ENCODE results near the gene ST7.

ST7 gene

DNA sequence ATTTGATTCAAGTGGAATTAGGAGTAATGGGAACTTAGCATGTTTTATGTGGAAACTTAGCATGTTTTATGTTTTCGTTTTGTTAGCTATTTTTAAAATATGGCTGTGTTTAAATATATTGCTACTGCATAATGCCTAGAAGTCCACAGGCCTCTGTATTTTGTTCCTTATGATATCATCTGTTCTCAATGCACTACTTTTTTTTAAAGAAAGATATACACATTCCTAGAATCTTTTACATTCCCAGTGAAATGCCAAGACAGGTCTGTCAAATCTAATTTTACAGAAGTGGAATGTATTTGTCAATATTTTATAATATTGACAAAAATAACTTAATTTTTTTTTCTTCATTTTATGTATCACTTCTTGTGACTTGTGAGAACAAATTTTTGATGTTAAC is 51.6 kb downstream of the ST7 start:
- Mint-ChIP-seq H3K36me3 (ENCODE audit: low read depth) (no peaks in the 10 kb centered on the region), H3K27me3 (no peaks in the 10 kb centered on the region), H3K9me3 (no peaks in the 10 kb centered on the region), H3K27ac (no peak overlapping the region), H3K4me1 (ENCODE audit: low read depth) (peaks cover 43% of the 10 kb centered on the region), H3K4me3 (no peak overlapping the region)
- no peak for DNase-seq

DNA sequence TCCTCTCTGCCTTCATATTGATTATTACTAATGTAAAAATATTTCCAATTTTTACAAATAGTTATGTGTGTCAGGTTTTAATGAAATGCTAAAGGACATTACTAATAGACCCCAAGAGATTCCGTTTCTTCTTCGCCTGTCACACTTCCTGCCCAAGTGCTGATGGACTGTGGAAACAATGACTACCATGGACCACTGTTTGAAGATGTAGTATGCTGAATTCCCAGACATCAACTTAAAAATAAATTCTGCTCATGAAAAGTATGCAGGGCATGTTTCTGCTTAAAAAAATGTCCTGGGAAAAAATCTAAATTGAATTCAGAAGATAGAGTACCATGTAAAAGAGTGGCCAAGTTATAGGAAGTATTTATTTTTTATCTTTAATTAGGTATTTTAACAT is 52.1 kb downstream of the ST7 start:
- H3K27ac Mint-ChIP-seq = no peak overlapping the region
- DNase-seq = no peak
- no peaks in the 10 kb centered on the region for H3K36me3 Mint-ChIP-seq (ENCODE audit: low read depth)
- no peak overlapping the region for H3K4me3 Mint-ChIP-seq
- peaks cover 48% of the 10 kb centered on the region for H3K4me1 Mint-ChIP-seq (ENCODE audit: low read depth)
- no peaks in the 10 kb centered on the region for H3K9me3 Mint-ChIP-seq
- H3K27me3 Mint-ChIP-seq = no peaks in the 10 kb centered on the region

DNA sequence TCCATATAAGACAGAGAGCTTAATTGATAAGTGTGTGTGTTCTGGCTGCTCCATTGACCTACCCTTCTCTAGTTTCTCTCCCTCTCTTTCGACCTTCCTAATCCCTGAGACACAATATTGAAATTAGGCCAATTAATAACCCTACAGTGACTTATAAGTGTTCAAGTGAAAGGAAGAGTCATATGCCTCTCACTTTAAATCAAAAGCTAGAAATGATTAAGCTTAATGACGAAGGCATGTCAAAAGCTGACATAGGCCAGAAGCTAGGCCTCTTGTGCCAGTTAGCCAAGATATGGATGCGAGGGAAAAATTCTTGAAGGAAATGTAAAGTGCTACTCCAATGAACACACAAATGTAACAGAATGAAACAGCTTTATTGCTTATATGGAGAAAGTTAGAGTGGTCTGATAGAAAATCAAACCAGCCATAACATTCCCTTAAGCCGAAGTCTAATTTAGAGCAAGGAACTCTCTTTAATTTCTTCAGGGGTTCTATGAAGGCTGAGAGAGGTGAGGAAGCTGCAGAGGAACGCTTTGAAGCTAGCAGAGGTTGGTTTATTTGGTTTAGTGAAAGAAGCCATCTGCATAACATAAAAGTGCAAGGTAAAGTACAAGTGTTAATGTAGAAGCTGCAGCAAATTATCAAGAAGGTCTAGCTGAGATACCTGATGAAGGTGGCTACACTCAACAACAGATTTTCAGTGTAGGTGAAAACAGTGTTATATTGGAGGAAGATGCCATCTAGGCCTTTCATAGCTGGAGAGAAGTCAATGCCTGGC is 53.8 kb downstream of the ST7 start:
- no peaks in the 10 kb centered on the region for H3K9me3 Mint-ChIP-seq
- no peak for DNase-seq
- no peaks in the 10 kb centered on the region for H3K27me3 Mint-ChIP-seq
- H3K4me3 Mint-ChIP-seq = no peak overlapping the region
- H3K36me3 Mint-ChIP-seq (ENCODE audit: low read depth) = no peaks in the 10 kb centered on the region
- H3K27ac Mint-ChIP-seq = no peak overlapping the region
- peaks cover 65% of the 10 kb centered on the region for H3K4me1 Mint-ChIP-seq (ENCODE audit: low read depth)

DNA sequence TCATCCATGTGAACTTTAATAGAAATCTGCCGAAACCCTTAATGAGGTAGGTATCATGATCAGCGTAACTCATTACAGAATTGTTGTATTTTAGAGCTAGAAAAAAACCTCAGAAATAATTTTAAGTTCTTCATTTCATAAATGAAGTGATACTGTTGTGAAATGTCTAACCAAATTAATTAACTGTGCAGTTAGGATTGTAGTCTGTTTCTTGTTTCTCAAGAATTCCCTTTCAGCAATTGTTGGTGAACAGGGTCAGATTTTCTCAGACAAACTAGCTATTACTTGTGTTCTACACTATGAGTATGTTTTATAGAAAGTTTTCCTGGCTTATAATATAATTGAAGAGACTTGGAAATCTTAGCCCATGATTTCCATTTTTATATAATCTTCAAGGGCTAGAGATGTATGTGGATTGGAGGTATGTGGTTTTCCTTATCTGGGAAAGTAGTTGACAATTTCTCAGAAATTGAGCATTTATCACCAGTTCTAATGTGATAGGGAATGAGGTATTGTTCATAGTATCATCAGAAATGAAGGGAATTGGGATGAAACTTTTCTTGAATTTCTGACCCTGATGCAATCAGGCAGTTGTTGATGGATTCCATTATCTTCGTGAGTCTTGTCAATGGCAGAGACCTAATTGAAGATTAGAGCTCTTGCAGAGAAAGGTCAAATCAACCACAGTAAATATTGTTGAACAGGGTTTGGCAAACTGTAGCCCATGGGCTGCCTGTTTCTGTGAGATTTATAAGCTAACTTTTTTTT is 55.0 kb downstream of the ST7 start:
- H3K4me1 Mint-ChIP-seq (ENCODE audit: low read depth) = peaks cover 71% of the 10 kb centered on the region
- H3K9me3 Mint-ChIP-seq = no peaks in the 10 kb centered on the region
- no peak overlapping the region for H3K27ac Mint-ChIP-seq
- H3K27me3 Mint-ChIP-seq = no peaks in the 10 kb centered on the region
- no peak overlapping the region for H3K4me3 Mint-ChIP-seq
- no peaks in the 10 kb centered on the region for H3K36me3 Mint-ChIP-seq (ENCODE audit: low read depth)
- DNase-seq = no peak

DNA sequence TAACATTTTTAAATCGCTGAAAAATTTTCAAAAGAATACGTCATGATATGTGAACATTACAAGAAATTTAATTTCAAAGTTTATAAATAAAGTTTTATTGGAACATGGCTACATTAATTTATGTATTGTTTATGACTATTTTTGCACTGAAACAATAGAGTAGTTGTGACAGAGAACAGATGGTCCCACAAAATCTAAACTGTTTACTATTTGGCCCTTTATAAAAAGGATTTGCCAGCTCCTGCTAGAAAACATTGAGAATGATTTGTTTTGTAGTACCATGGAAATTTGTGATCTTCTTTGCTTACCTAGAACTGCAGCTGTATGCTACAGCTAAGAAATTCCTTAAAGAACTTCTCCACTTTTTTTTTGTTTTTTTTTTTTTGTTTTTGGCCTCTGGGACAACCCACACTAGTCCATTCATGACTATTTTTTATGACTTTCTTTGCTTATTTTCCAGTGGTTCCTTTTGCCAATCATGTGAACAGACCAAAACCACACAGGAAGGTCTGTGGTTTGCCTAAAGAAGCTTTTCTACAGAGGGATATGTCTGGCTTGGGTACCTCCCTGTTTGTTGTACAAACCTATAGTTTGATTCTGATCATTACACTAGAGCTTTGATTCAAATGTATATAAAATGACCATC is 55.7 kb downstream of the ST7 start:
- H3K27ac Mint-ChIP-seq = peak overlapping the region; percentile 11
- no peak for DNase-seq
- H3K4me1 Mint-ChIP-seq (ENCODE audit: low read depth) = peaks cover 71% of the 10 kb centered on the region
- peaks cover under 1% of the 10 kb centered on the region for H3K27me3 Mint-ChIP-seq
- H3K4me3 Mint-ChIP-seq = no peak overlapping the region
- no peaks in the 10 kb centered on the region for H3K9me3 Mint-ChIP-seq
- no peaks in the 10 kb centered on the region for H3K36me3 Mint-ChIP-seq (ENCODE audit: low read depth)

DNA sequence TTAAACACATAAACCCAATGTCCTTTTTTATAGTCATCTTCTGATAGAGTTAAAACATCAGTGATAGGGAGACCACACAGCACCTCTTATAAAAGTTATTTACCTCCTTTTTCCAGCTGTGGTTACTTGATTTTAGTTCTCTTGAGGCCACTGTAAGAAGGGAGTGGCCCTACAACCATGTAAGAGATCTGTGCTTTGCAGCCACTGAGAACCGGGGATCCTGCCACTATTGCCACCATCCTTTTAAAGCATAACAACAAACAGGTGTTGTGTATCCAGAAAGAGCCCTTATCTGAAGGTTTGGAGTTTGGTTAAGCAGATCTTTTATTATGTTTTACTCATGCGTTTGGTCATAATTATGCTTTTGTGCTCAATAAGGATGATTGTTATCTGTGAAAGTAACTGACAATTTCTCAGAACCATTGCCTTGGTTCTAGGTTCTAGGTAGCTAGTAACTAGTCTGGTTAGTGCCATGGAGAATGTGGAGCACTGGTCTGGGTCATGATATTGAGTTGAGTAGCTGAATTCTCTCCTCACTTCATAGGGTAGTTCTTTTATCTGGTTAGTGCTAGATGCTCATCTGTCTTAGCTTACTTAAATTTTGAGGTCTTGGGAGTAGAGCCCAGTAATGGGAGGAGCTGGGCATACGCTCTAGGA is 56.5 kb downstream of the ST7 start:
- no peak for DNase-seq
- H3K4me1 Mint-ChIP-seq (ENCODE audit: low read depth) = peaks cover 77% of the 10 kb centered on the region
- H3K9me3 Mint-ChIP-seq = no peaks in the 10 kb centered on the region
- peak overlapping the region; percentile 16 for H3K4me3 Mint-ChIP-seq
- H3K27ac Mint-ChIP-seq = peak overlapping the region; percentile 83
- no peaks in the 10 kb centered on the region for H3K36me3 Mint-ChIP-seq (ENCODE audit: low read depth)
- H3K27me3 Mint-ChIP-seq = peaks cover 3% of the 10 kb centered on the region

DNA sequence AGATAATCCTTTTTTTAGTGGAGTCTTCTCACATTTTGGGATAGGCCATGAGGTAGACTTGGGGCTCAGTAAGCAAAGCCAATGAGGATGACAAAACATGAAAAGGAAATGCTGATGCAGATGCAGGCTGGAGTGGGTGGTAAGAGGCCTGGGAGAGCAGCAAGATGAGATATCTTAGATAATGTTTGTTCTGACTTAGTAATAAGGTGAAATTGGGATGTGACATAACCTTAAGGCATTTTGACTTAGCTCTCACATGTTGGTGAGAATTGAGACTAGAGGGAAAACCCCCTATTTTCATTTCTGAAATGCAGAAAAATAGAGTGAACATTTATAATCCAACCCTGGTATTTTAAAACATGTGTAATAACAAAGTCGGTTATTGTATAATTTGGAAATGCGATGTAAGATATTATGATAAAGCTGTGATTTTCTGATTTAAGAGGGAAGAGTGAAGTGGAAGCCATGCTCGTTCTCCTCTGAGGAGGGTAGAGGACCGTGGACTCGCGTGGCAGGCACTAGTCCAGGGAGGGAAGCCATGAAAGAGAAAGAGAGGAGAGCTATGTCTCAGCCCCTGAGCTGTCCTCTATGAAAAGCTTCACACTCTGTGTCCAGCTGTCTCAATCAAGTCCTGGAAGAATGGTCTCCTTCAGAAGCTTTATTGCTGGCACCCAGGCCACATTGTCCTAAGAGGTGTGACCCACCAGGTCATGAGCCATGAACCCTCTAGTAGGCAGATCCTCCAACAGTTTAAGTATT is 57.3 kb downstream of the ST7 start:
- no peak for DNase-seq
- Mint-ChIP-seq H3K4me1 (ENCODE audit: low read depth) (peaks cover 80% of the 10 kb centered on the region), H3K4me3 (peak overlapping the region; percentile 42), H3K36me3 (ENCODE audit: low read depth) (no peaks in the 10 kb centered on the region), H3K27ac (peak overlapping the region; percentile 83), H3K9me3 (no peaks in the 10 kb centered on the region), H3K27me3 (peaks cover 3% of the 10 kb centered on the region)

DNA sequence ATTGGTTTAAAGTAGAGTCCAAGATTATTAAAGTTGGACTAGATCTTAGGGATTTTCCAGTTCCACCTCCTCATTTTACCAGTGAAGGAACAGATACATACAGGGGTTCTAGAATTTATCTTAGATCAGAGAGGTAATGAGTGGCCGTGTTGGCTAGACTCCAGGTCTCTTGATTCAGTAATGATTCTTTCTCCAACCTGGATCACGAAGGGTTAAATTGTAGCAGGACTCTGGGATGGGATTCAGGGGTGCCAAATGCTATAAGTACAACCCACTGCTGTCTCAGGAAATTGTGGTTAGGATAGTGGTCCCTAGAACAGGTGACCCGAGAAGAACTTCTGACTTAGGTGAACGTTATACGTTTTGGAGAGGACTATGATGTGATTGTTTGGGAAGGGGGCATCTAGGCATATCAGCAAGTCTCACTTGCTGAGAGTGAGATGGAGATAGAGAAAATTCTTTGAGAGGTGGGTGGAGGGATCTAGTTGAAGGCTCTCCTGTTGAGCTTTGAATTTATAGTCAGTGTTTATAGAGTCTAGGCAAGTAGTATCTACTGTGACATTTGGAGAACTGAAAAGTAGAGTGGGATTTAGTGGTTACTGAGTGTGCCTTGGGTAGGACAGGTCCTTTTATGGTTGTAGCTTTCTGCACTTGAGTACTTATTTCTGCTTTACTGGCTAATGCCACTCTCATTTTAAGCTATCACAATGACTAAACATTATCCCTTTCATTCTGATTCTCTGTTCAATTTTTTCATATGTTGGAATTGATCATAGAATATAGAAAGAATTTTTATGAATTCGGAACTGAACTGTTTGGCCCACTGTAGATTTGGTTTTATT is 58.3 kb downstream of the ST7 start:
- H3K36me3 Mint-ChIP-seq (ENCODE audit: low read depth) = no peaks in the 10 kb centered on the region
- H3K4me1 Mint-ChIP-seq (ENCODE audit: low read depth) = peaks cover 81% of the 10 kb centered on the region
- H3K4me3 Mint-ChIP-seq = peak overlapping the region; percentile 4
- H3K9me3 Mint-ChIP-seq = no peaks in the 10 kb centered on the region
- H3K27ac Mint-ChIP-seq = peak overlapping the region; percentile 79
- peaks cover 3% of the 10 kb centered on the region for H3K27me3 Mint-ChIP-seq
- DNase-seq = no peak

DNA sequence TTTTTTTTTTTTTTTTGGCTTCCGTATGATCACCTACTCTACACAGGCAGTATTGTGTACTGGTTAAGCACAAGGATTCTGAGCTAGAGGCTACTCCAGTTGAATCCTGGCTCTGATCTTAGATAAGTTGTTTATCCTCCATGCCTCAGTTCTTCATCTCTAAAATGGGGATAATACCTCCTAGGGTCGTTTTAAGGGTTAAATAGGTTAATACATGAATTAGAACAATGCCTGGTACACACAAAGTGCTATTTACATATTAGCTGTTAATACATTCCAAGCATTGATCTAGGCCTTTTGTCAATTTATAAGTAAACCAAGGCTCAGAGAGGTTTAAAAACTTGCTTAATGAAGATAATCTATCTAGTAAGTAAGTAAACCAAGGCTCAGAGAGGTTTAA is 59.0 kb downstream of the ST7 start:
- Mint-ChIP-seq H3K36me3 (ENCODE audit: low read depth) (no peaks in the 10 kb centered on the region), H3K4me3 (no peak overlapping the region), H3K4me1 (ENCODE audit: low read depth) (peaks cover 79% of the 10 kb centered on the region), H3K9me3 (no peaks in the 10 kb centered on the region), H3K27ac (peak overlapping the region; percentile 79), H3K27me3 (peaks cover 3% of the 10 kb centered on the region)
- DNase-seq = no peak

DNA sequence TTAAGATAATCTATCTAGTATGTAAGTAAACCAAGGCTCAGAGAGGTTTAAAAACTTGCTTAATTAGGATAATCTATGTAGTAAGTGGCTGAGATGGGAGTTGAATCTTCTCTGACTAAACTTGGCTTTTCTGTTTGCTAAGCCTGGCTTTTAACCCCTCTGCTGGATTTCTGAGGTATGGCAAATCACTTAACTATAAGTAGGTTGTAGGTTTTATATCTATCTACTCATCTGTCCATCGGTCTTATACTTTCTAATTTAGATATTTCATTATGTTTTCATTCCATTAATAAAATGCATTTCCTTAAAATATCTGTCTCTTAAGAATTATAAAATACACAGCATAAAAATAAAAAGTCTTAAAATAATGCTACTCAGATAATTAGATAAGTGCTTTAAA is 59.4 kb downstream of the ST7 start:
- no peaks in the 10 kb centered on the region for H3K9me3 Mint-ChIP-seq
- peaks cover 3% of the 10 kb centered on the region for H3K27me3 Mint-ChIP-seq
- no peak overlapping the region for H3K4me3 Mint-ChIP-seq
- H3K36me3 Mint-ChIP-seq (ENCODE audit: low read depth) = no peaks in the 10 kb centered on the region
- no peak for DNase-seq
- no peak overlapping the region for H3K27ac Mint-ChIP-seq
- H3K4me1 Mint-ChIP-seq (ENCODE audit: low read depth) = peaks cover 77% of the 10 kb centered on the region

DNA sequence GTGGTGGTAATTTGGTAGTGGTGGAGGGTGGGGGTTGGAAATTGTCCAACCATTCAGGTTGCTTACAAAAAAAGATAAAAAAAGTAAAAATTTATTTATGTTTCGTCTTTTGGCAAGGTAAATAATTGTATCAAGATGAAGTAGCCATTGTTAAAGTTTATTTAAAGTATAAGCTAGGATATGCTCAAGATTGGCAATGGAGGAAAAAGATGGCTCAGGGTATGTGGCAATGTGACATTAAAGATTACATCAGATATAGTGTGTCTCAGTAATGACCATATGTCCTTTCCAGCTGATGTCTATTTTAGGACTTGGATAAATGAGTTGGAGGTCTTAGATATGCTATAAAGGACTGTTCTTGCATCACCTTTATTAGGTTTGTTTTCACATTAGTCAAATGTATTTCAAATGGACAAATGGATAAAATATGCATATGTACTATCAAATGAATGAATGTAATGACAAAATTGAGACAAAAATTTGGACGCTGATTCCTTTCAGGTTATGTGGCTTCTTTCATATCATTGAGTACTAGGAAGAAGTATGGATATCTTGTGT is 60.9 kb downstream of the ST7 start:
- DNase-seq = no peak
- Mint-ChIP-seq H3K9me3 (no peaks in the 10 kb centered on the region), H3K4me3 (no peak overlapping the region), H3K36me3 (ENCODE audit: low read depth) (no peaks in the 10 kb centered on the region), H3K27me3 (peaks cover 3% of the 10 kb centered on the region), H3K4me1 (ENCODE audit: low read depth) (peaks cover 66% of the 10 kb centered on the region), H3K27ac (no peak overlapping the region)

DNA sequence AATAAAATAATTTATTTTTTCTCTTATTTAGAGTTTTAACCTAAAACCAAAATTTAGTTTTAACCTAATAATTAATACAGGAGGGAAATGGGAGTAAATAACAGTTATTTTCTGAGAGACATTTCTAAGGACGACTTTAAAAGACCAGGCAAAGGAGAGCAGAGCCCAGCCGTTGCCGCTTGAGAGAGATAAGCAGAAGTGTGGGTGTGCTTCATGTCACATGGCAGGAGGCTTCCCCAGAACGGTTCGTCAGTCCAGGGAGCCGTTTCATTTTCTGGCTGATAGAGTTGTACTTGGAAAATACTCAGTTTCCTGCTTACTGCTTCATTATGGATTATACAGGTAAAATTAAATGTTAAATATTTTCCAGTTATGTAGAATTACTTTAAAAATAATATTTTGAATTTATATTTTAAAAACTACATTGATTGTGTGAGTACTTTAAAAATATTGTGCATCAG is 61.4 kb downstream of the ST7 start:
- Mint-ChIP-seq H3K4me1 (ENCODE audit: low read depth) (peaks cover 62% of the 10 kb centered on the region), H3K36me3 (ENCODE audit: low read depth) (no peaks in the 10 kb centered on the region), H3K4me3 (no peak overlapping the region), H3K27me3 (peaks cover 3% of the 10 kb centered on the region), H3K9me3 (no peaks in the 10 kb centered on the region), H3K27ac (no peak overlapping the region)
- no peak for DNase-seq

All from activated T-cell treated with anti-CD3 and anti-CD28 coated beads, Interleukin-2, amount 50 U/mL, for 24 hours (primary cell).